GM18873 (cell line): ENCODE data around the gene ADAMTSL3.

Source experiments
- ATAC-seq: cut with Tn5 transposase; IDR thresholded peaks from one replicate; pipeline ENCODE4 v1.9.1; 2021; ENCODE audit warnings: mild to moderate bottlenecking, moderate library complexity, moderate number of reproducible peaks; ENCODE audit not compliant: unreplicated experiment, low FRiP score

The ADAMTSL3 gene

GRCh38 chr15:83914906-83915305 lies 261.0 kb downstream of the ADAMTSL3 start:
- no peak for ATAC-seq

- ATAC-seq, result no peak
Observed at GRCh38 chr15:83917432-83917831, 263.5 kb downstream of the ADAMTSL3 start.

- ATAC-seq, result no peak
Observed at GRCh38 chr15:83918011-83918410, 264.1 kb downstream of the ADAMTSL3 start.

GRCh38 chr15:83919319-83919830 lies 265.5 kb downstream of the ADAMTSL3 start:
- peak; percentile 56 for ATAC-seq

GRCh38 chr15:83919978-83920510 lies 266.1 kb downstream of the ADAMTSL3 start:
- ATAC-seq, result no peak

GRCh38 chr15:83922649-83923294 lies 268.8 kb downstream of the ADAMTSL3 start:
- ATAC-seq, result no peak

- no peak for ATAC-seq
Observed at GRCh38 chr15:83926116-83926515, 272.2 kb downstream of the ADAMTSL3 start.

GRCh38 chr15:83927704-83928391 lies 273.9 kb downstream of the ADAMTSL3 start:
- ATAC-seq, result peak; percentile 30

GRCh38 chr15:83928392-83928734 lies 274.4 kb downstream of the ADAMTSL3 start:
- ATAC-seq, result peak; percentile 85

- ATAC-seq, result no peak
Observed at GRCh38 chr15:83928878-83929418, 275.0 kb downstream of the ADAMTSL3 start.

GRCh38 chr15:83929619-83930018 lies 275.7 kb downstream of the ADAMTSL3 start:
- no peak for ATAC-seq

GRCh38 chr15:83930392-83931212 lies 276.7 kb downstream of the ADAMTSL3 start:
- ATAC-seq, result no peak

GRCh38 chr15:83935774-83936173 lies 281.9 kb downstream of the ADAMTSL3 start:
- ATAC-seq, result no peak

- ATAC-seq, result no peak
Observed at GRCh38 chr15:83940136-83940535, 286.2 kb downstream of the ADAMTSL3 start.

GRCh38 chr15:83943043-83943442 lies 289.1 kb downstream of the ADAMTSL3 start:
- no peak for ATAC-seq

- ATAC-seq, result no peak
Observed at GRCh38 chr15:83943849-83944404, 290.0 kb downstream of the ADAMTSL3 start.

- ATAC-seq, result no peak
Observed at GRCh38 chr15:83947156-83947555, 293.2 kb downstream of the ADAMTSL3 start.

GRCh38 chr15:83954506-83954905 lies 300.6 kb downstream of the ADAMTSL3 start:
- no peak for ATAC-seq

- ATAC-seq, result peak; percentile 87
Observed at GRCh38 chr15:83955806-83956265, 301.9 kb downstream of the ADAMTSL3 start.

- ATAC-seq, result no peak
Observed at GRCh38 chr15:83956887-83957286, 303.0 kb downstream of the ADAMTSL3 start.
